Effector CD4-positive, alpha-beta T cell (primary cell): ENCODE measurements around the gene NPDC1.
"Not testable (repeated sequence)": the region's sequence is repeated elsewhere in the genome, so short reads cannot be mapped to it uniquely, and the experiment has no call there.

ENCODE experiments used
- DNase-seq: peaks from one replicate; pipeline ENCODE4 v3.0.0-alpha.2; 2020

Gene NPDC1

DNA sequence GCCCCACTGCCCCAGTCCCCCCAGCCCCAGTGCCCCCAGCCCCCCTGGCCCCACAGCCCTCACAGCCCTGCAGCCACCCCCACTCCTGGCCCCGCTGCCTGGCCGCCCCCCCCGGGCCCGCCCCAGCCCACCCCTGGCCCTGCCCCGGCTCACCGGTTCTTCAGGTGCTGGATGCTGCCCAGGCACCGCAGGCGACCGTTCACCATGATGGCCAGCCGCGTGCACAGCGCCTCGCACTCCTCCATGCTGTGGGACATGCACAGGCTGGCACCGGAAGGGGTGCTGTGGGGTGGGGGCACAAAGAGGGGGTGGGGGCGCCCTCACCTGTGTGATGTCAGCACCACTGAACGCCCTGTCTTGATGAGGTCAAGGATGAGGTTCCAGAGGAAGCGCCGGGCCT, 36.8 kb downstream of the NPDC1 start:
- DNase-seq, result no peak

DNA sequence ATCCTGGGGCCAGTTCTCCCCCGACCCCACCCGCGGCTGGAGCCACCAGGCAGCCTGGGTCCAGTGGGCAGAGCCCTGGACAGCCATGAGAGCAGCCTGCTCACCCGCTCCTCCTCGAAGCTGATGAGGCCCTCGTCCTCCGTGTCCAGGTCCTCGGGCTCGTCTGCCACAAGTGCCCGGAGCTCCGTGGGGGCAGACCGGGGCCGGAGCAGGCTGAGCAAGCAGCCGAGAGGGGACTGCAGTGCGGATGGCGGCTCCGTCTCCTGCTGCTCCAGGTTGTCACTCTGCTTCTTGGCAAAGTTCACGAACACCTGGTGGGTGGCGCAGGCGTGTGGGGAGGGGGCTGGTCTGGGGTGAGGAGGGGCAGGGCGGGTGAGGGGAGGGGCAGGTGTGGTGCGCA, 37.7 kb downstream of the NPDC1 start:
- DNase-seq, result no peak

DNA sequence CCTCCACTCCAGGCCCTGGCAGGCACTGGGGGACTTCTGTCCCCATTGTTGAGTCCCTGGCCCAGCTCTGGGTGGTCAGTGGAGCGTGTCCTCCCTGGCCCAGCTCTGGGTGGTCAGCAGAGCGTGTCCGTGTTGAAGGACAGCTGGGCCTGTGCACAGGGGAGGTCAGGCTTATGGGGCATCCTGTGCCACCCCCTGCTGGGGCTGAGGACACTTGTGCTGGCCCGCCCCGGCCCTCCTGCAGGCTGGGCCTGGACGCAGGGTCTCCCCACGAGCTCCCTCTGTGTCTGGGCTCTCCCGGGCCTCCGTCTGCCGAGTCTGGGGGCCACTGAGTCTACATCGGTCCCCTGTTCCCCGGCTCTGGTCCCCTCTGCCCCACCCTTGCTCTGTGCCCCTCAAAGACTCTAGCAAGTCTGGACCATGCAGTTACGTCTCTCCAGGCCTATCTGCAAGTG, 38.1 kb downstream of the NPDC1 start:
- no peak for DNase-seq

DNA sequence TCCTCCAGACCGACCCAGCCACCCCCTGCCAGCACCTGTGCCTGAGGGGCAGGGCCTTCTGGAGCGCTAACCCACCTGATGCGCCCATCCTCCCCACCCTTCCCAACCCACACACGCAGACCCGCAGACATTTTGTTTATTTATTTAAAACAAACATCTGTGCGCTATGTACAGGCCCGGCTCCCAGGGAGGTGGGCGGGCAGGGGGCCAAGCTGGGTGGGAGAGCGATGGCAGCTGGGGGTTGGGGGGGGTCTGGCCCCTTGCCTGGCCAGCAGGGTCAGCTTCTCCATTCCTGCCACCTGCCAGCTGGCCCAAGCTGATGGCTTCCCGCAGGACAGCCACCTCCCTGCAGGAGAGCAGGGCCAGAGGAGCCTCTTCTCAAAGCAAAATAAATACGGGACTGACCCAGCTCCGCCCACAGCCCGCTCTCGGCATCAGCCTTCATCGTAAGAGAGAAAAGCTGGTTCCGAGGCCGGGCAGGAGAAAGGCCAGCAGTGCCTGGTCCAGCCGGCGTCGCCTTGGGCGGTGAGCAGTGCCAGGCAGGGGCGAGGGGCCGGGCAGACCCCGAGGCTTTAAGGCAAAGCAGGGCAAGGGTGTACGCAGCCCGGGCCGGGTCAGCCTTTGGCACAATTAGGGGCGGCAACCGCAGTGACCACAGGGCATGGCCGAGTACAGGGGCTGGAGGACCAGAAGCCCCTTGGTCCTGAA, 38.7 kb downstream of the NPDC1 start:
- no peak for DNase-seq

DNA sequence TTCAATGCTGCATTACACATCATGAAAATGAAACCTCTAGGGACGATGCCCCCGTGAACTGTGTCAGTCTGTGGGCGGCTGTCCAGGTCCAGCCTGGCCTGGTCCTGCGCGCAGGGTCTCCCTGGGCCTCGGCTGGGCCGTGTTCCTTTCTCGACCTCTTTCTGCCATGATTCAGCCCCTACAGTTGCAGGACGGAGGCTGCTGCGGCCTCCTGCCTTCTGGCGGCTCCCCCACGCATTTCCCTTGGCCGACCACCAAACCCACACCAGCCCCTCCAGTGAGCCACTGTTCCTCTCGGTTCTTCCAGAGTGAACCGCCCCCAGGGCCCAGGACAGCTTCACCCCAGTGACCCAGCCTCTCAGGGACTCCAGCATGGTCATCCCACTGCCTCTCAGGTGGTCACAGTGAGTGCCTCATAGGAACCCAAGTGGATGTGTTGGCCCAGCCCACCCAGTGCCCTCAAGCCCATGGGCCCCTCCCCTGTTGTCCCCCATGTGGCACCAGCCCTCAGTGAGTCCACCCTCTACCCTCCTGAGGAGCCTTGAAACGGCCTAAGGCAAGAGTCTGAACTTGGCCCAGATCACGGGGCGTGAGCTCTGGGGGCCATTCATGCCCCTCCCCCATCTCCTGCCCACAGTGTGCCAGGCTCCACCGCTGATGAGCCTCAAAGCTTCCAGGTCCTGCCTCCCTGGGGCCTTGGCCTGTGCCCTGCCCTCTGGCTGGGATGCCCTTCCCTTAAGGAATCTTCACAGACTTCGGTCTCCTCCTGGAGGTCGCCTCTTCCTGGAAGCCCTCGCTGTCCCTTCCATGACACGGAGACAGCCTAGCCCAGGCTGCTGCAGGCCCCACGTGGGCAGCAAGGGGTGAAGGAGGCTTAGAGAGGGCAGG, 39.6 kb downstream of the NPDC1 start:
- DNase-seq, result no peak

DNA sequence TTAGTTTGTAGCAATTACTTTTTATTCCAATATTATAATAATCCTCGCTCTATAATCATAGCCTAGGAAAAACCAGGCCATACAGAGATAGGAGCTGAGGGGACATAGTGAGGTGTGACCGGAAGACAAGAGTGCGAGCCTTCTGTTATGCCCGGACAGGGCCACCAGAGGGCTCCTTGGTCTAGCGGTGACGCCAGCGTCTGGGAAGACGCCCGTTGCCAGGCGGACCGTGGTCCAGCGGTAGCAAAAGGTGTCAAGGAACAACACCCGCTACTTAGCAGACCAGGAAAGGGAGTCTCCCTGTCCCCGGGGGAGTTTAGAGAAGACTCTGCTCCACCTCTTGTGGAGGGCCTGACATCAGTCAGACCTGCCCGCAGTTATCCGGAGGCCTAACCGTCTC, 41.7 kb downstream of the NPDC1 start:
- DNase-seq, result not testable (repeated sequence)

DNA sequence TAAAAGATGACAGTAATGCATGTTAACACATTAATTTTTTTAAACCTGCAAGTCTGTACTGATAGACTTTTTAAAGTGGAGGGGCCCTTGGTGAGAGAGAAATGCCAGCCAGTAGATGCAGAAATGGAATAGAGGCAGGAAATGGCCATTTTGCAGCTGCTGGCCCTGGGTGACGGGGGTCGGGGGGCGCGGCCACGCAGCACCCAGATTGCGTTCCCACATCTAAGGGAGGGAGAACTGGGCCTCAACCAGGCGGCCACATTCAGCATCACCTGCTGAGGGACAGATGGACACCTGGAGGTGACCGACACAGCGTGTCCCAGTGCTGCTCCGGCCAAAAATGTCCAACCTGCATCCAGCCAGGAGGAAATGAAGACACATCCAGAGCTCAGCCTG, 43.3 kb downstream of the NPDC1 start:
- no peak for DNase-seq

DNA sequence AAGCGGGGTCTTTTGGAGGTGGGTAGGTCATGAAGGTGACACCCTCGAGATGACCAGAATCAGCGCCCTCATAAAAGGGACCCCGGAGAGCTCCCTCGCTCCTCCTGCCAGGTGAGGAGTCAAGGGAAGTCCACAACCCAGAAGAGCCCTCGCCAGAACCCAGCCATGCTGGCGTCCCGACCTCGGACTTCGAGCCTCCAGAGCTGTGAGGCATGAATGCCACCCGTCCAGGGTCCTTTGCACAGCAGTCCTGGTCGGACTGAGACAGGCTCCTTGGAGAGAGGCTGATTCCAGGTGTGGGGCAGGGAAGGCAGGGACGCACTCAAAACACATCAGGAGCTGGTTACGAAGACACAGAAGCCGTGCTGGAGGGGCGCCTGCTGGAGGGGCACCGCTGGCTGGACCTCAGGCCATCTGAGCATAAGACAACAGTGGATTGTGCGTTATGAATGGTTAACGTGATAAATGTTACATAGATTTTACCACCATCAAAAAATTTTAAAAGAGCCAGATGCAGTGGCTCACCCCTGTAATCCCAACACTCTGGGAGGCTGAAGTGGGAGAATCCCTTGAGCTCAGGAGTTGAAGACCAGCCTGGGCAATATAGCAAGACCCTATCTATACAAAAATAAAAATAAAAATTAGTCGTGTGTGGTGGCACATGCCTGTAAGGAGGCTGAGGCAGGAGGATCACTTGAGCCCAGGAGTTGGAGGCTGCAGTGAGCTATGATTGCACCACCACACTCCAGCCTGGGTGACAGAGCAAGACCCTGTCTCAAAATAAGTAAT, 43.9 kb downstream of the NPDC1 start:
- no peak for DNase-seq

DNA sequence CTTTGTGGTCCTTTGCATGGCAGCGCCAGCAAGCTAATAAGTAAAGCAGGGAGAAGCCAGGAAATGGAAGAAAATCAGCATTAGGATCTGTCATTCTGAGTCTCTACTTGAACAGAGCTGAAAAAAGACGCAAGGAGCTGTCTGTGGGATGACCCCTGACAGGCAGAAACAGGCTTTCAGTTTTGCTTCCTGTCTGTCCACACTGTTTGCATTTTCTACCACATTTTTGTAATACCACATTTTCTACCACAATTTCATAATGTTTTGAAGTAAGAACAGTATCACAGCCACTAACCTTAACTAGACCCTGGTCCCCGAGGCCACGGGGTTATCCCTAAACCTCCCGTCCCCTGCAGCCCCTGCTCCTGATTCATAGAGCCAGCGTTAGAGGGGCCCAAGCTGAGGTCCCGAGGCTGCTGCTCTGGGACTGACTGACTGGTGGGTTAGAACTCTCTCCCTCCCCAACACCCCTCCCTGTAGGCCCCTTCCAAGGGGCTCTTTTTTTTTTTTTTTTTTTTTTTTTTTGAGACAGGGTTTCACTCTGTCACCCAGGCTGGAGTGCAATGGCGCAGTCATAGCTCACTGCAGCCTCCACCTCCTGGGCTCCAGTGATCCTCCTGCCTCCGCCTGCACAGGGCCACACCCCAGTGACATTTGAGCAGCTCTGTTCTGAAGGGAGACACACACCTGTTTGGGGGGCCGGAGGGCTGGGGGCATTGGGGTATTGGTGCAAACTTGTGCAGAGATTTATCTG, 45.6 kb downstream of the NPDC1 start:
- no peak for DNase-seq

DNA sequence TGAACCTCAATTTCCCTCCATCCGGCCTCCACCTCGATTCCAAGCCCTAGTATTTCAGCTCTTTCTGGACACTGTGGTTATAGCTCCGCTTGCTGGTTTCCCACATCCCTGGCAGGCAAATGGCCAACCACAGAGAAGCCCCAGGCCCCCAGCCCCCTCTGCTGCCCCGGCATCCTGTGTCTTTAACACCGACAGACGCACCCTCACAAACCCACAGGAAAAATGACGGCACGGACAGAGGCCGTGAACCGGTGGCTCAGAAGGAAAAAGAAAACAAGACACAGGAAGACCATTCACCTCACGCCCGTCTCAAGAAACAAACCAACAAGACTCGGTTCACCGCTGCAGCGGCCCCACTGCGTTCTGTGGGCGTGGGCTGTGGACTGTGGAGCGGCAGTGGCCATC, 48.1 kb downstream of the NPDC1 start:
- DNase-seq, result no peak

DNA sequence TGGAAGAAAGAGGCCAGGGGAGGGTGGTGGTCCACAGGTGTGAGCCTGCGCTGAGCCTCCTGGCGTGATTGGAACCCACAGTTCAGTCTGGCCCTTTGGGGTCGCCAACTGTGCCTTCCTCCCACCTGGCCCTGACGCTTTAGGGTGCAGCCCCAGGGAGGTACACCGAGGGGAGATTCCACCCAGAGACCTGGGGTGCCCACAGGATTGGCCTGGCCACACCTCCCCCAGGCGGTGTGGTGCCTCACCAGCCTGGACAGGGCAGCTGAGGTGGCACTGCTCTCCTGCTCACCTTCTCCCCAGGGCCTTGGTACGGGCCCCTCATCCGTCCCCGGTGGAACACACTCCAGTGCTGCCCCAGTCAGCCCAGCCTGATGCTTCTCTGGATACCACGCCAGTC, 48.6 kb downstream of the NPDC1 start:
- DNase-seq, result no peak

DNA sequence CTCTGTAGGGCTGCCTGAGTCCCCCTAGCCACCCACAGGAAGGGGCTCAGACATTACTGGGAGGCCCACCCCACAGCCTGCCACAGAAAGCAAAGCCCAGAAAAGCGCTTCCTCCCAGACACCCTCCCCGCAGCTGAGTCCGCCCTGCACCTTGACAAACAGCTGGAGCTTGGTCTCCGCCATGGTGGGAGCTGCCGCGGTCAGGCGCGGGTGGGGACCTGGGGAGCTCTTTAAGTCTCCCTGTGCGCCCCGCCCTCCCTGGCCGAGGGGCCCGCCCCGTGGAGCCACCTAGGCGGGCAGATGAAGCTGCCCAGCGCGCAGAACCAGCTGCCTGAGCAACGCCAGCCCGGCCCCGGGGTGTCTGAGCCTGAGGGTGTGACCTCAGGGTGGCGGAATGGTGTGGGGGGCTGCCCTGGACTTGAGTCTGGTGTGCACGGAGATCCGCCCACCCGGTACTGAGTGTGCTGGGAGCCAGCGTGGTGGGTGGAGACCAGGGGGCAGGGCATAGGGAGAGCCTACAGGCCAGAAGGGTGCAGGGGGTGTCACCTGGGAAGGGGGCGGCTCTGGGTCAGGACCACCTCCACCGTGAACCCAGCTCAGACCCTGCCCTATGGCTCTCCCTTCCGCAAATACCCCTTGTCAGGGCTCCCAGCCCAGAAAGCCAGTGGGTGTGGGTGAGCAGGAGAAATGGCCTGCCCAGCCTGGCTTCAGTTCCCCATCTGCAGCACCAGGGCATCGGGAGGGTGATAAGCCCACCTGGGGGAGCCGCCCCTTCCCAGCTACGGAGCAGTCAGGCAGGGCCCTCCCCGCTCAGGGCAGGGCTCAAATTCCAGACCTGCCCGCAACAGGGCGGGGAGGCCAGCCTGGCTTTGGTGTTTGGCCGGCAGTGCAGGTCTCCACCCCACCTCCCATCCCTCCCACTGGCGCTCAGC, 49.4 kb downstream of the NPDC1 start, which contains the start of gene CLIC3:
Gene CLIC3 (minus strand): TSS at position 208 of the 932 bp plus-strand sequence. CDS start 25 bp downstream, at position 183.
- peak; percentile 33 for DNase-seq

DNA sequence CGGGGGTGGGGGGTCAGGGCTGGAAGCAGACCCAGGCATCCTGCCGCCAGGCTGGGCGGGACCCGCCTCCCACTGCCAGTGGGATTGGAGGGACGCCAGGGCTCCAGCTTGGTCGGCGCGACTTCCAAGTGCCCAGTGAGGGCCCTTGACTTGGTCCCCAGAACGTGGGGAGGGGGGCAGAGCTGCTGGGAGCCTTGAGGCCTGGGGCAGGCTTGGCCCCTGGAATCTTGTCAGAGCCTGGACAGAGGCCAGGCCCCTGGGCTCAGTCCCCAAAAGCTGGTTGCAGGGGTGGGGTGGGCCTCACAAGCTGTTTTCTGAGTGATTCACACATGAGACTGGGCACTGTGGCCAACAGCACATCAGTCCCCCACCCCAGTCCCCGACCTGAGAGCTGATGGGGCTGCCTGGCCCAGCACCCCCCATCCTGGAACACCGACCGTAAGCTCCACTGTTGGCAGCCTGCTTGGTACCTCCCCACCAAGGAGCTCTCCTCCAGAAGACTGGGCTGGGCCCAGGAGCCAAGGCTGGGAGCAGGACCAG, 50.1 kb downstream of the NPDC1 start:
- no peak for DNase-seq

DNA sequence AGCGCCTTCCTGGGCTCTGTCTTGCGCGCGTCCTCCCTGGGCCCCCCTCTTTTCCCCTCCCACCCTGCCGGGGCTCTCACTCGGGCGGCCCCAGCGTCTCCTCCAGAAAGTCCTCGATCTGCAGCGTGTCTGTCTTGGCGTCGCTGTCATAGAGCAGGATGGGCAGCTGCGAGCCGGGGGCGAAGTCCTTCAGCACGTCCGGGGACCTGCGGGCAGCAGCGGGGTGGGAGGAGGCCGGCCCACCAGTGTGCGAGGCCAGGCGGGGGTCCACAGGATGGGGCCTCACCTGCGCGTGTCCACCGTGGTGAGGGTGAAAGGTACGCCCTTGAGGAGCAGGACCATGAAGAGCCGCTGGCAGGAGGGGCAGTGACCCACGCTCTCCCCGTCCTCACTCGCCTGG, 50.6 kb downstream of the NPDC1 start:
- no peak for DNase-seq

DNA sequence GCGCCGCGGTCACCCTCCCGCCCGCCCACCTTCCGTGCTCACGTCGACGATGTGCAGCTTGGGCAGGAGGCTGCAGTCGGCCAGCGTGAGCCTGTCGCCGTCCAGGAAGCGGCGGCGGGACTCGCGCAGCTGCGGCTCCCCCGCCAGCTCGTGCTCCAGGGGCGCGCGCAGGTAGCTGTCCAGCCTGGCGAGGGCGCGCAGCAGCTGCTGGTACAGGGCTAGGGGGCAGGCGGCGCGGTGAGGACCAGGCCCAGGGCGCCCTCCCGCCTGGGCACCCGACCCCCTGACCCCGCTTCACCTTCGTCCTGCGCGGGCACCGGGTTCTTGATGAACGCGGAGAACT, 51.1 kb downstream of the NPDC1 start:
- DNase-seq, result no peak

DNA sequence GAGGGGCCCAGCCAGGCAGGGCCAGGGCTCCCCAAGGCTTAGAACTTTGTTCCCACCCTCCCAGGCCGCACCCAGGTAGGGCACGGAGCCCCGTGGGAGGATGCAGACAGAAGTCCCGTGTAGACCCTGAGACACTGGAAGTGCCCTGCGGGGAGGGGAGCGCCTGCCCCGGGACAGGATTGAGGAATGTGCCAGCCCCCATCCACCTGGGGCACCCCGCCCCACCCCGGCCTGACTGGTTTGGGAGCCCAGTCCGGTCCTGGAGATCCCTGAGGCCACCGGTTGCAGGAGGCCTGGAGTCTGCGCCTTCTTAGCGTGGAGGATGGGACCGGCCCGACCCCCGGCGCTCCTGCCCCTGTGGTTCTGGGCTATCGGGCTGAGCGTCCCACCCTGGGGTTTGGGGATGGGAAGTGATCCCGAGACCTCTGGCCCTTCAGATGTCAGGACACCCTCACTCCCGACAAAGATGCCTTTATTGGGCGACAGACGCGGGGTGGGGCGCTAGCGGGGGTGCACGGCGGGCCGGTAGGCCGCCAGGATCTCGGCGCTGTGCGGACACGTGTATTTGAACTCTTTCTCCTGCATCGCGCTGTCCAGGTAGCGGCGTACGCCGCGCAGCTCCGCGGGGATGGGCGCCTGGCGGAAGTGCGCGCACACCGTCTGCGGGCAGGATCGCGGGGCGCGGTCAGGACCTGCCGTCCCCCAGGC, 51.6 kb downstream of the NPDC1 start:
- DNase-seq, result no peak

DNA sequence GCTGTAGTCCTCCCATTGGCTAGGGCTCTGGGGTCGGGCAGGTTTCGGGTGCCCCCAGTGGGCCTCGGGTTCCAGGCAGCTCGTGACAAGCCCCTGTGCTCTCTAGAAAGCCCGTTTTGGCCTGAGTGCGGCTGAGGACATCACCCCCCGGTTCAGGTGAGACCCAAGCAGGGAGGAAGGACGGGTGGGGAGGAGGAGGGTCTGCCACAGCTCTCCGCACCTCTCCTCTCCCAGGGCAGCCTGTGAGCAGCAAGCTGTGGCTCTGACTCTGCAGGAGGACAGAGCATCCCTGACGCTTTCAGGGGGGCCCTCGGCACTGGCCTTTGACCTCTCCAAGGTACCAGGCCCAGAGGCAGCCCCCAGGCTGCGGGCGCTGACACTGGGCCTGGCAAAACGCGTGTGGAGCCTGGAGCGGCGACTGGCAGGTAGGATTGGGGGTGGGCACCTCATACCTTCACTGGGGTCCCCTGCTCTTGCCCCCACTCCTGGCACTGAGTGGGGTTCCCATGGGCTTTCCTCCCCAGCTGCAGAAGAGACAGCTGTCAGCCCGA, 53.1 kb downstream of the NPDC1 start:
- no peak for DNase-seq

DNA sequence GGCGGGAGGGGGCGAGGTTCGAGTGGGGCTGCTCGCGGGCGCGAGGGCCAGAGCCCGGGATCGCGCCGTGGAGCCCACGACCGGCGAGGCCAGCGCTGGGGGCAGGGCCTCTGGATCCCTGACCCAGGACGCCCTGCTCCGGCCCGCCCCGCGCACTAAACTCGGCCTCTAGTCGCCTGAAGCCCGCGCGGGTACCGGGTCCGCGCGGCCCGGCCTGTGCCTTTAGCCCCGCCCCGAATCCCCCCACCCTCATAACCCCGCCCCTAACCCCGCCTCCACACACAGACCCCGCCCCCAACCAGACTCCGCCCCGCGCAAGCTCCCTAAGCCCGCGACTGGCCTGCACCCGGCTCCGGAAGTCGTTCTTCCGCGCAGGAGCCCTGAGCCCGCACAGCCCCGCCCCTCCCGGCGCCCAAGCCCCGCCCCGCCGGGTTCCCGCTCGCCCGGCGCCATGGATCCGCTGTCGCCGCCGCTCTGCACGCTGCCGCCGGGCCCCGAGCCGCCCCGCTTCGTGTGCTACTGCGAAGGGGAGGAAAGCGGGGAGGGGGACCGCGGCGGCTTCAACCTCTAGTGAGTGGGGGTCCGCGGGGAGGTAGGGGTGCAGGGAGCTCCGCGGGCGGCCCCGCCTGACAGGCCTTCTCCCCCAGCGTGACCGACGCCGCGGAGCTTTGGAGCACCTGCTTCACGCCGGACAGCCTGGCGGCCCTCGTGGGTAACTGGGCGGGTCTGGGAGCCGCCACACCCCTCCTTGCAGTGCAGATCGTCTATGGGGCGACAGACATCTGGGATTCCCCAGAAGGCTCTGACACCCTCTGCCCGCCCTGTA, 53.8 kb downstream of the NPDC1 start, which contains the start of gene PAXX:
Gene PAXX (plus strand): TSS at position 430 of the 826 bp plus-strand sequence. CDS start 22 bp downstream, at position 452.
- DNase-seq, result peak; percentile 87
